H1 (cell line): ENCODE data around the gene CPED1. TPM values are rescaled to one million over a fixed set of nuclear protein-coding genes. Genes with fewer than 3 reads are reported as not detected.
"Not testable (repeated sequence)": the region's sequence is repeated elsewhere in the genome, so short reads cannot be mapped to it uniquely, and the experiment has no call there.

Experiments
- CTCF ChIA-PET: fragments of 300-600 bp; sonication (Branson Sonifier 250); formaldehyde crosslinking; loops from one replicate; lab custom pipeline; 2021; ENCODE audit not compliant: partially characterized antibody; lab: Charles Lee
- POLR2A ChIA-PET: fragments of 300-600 bp; sonication (Branson Sonifier 250); formaldehyde crosslinking; loops from one replicate; lab custom pipeline; 2021; ENCODE audit warnings: inconsistent platforms; ENCODE audit not compliant: partially characterized antibody; lab: Charles Lee
- DNase-seq, 2 experiments: peaks; one replicate each; pipeline versions ENCODE4 v3.0.0 to v3.0.0-alpha.2; 2010 to 2022; ENCODE audit warnings: low spot score in 2 of 2, low read depth in 1 of 2, mixed read lengths in 1 of 2
- FAIRE-seq: peaks from 2 replicates; lab custom pipeline; 2011; peaks lifted over from hg19 to GRCh38; lab: Jason Lieb, UNC
- H2AFZ ChIP-seq: 2 replicates; pipeline ENCODE4 v1.8.1; 2012; ENCODE audit warnings: low read length, inconsistent platforms
- H2AK5ac ChIP-seq: 2 replicates; pipeline ENCODE4 v1.6.1; 2013; ENCODE audit warnings: low read depth, low read length
- H2BK120ac ChIP-seq: replicated peaks from 2 replicates; pipeline ENCODE3; 2013; ENCODE audit warnings: low read depth, low read length, inconsistent platforms
- H2BK12ac ChIP-seq: 2 replicates; pipeline ENCODE4 v1.6.1; 2013; ENCODE audit warnings: low read depth, low read length
- H2BK15ac ChIP-seq: 2 replicates; pipeline ENCODE4 v1.6.1; 2013; ENCODE audit warnings: low read length
- H2BK20ac ChIP-seq: 2 replicates; pipeline ENCODE4 v1.6.1; 2013; ENCODE audit warnings: low read length
- H2BK5ac ChIP-seq: 2 replicates; pipeline ENCODE4 v1.6.1; 2013; ENCODE audit warnings: low read depth, low read length
- H3K14ac ChIP-seq: 2 replicates; pipeline ENCODE4 v1.6.1; 2013; ENCODE audit warnings: inconsistent platforms; ENCODE audit not compliant: insufficient read length
- H3K18ac ChIP-seq: 2 replicates; pipeline ENCODE4 v1.6.1; 2013; ENCODE audit warnings: low read length; ENCODE audit errors: extremely low read depth
- H3K23ac ChIP-seq: 2 replicates; pipeline ENCODE4 v1.6.1; 2013; ENCODE audit warnings: inconsistent platforms; ENCODE audit not compliant: insufficient read length
- H3K23me2 ChIP-seq: 2 replicates; pipeline ENCODE4 v1.6.1; 2013; ENCODE audit warnings: low read depth, low read length
- H3K27ac ChIP-seq: 2 replicates; pipeline ENCODE4 v1.6.1; 2011; ENCODE audit warnings: low read depth, low read length, inconsistent platforms
- H3K27me3 ChIP-seq, 4 experiments: replicated peaks in 1 of 4; 1 replicate in 1 of 4; 2 replicates in 3 of 4; pipeline versions ENCODE4 v1.6.1 to v1.8.1; 2011 to 2013; ENCODE audit warnings: low read length in 3 of 4, mild to moderate bottlenecking in 3 of 4, inconsistent platforms in 2 of 4, mixed read lengths in 2 of 4, moderate library complexity in 1 of 4; ENCODE audit not compliant: control insufficient read depth in 3 of 4, insufficient read depth in 3 of 4; ENCODE audit errors: extremely low read depth in 1 of 4
- H3K36me3 ChIP-seq, 4 experiments: 2 replicates each; pipeline versions ENCODE4 v1.6.1 to v1.8.1; 2011 to 2013; ENCODE audit warnings: mild to moderate bottlenecking in 4 of 4, low read length in 3 of 4, moderate library complexity in 2 of 4, control low read depth in 1 of 4, inconsistent platforms in 1 of 4; ENCODE audit not compliant: insufficient read depth in 4 of 4, control insufficient read depth in 2 of 4
- H3K4ac ChIP-seq: replicated peaks from 2 replicates; pipeline ENCODE3; 2013; ENCODE audit warnings: low read length, low read depth, mixed read lengths, inconsistent platforms; ENCODE audit not compliant: insufficient read length
- H3K4me1 ChIP-seq, 4 experiments: replicated peaks in 1 of 4; 1 replicate in 1 of 4; 2 replicates in 3 of 4; pipeline versions ENCODE4 v1.6.1 to v1.8.1; 2011 to 2013; ENCODE audit warnings: low read length in 3 of 4, inconsistent platforms in 2 of 4, mixed read lengths in 1 of 4; ENCODE audit not compliant: insufficient read depth in 4 of 4, control insufficient read depth in 3 of 4
- H3K4me2 ChIP-seq, 2 experiments: 2 replicates each; pipeline versions ENCODE4 v1.6.1 to v1.8.1; 2011 to 2013; ENCODE audit warnings: low read depth in 2 of 2, low read length in 2 of 2, control low read depth in 1 of 2, inconsistent platforms in 1 of 2, mild to moderate bottlenecking in 1 of 2; ENCODE audit not compliant: insufficient read depth in 1 of 2
- H3K4me3 ChIP-seq, 4 experiments: fragments of 200-600, 300-600 bp in 1 of 4; sonication (generic), shearing (Covaris generic), sonication (Bioruptor Twin) in 1 of 4; 2 replicates each; pipeline versions ENCODE4 v1.5.1 to v1.8.1; 2011 to 2016; ENCODE audit warnings: low read length in 4 of 4, low read depth in 3 of 4, control low read depth in 2 of 4, inconsistent platforms in 2 of 4, mild to moderate bottlenecking in 2 of 4, mixed read lengths in 1 of 4, moderate library complexity in 1 of 4; ENCODE audit not compliant: insufficient read depth in 2 of 4; ENCODE audit errors: extremely low read depth in 1 of 4
- H3K56ac ChIP-seq: replicated peaks from 2 replicates; pipeline ENCODE3; 2013; ENCODE audit warnings: low read depth, mild to moderate bottlenecking, mixed read lengths, low read length, inconsistent platforms; ENCODE audit not compliant: insufficient read length
- H3K79me1 ChIP-seq: 2 replicates; pipeline ENCODE4 v1.6.1; 2013; ENCODE audit warnings: low read depth, low read length, control low read depth
- H3K79me2 ChIP-seq, 2 experiments: 2 replicates each; pipeline versions ENCODE4 v1.6.1 to v1.8.1; 2012 to 2013; ENCODE audit warnings: low read length in 2 of 2, mild to moderate bottlenecking in 2 of 2, inconsistent platforms in 1 of 2; ENCODE audit not compliant: insufficient read depth in 2 of 2, control insufficient read depth in 1 of 2
- H3K9ac ChIP-seq, 4 experiments: replicated peaks in 1 of 4; 1 replicate in 1 of 4; 2 replicates in 3 of 4; pipeline versions ENCODE4 v1.6.1 to v1.8.1; 2011 to 2013; ENCODE audit warnings: low read depth in 3 of 4, low read length in 3 of 4, control low read depth in 2 of 4, mild to moderate bottlenecking in 2 of 4, moderate library complexity in 2 of 4, inconsistent platforms in 1 of 4; ENCODE audit errors: extremely low read depth in 1 of 4
- H3K9me3 ChIP-seq, 2 experiments: 2 replicates each; pipeline versions ENCODE4 v1.6.1 to v1.8.1; 2012 to 2013; ENCODE audit warnings: mild to moderate bottlenecking in 2 of 2, moderate library complexity in 2 of 2, control low read depth in 1 of 2, inconsistent platforms in 1 of 2, low read depth in 1 of 2, low read length in 1 of 2, mixed read lengths in 1 of 2; ENCODE audit not compliant: insufficient read depth in 2 of 2
- H4K20me1 ChIP-seq, 2 experiments: replicated peaks in 1 of 2; 2 replicates each; pipeline versions ENCODE3 to v1.8.1; 2011 to 2013; ENCODE audit warnings: inconsistent platforms in 2 of 2, low read length in 2 of 2, mild to moderate bottlenecking in 1 of 2; ENCODE audit not compliant: insufficient read depth in 2 of 2, control insufficient read depth in 1 of 2
- H4K5ac ChIP-seq: 2 replicates; pipeline ENCODE4 v1.6.1; 2013; ENCODE audit warnings: low read length, low read depth, mixed read lengths, inconsistent platforms; ENCODE audit not compliant: insufficient read length
- H4K8ac ChIP-seq: 2 replicates; pipeline ENCODE4 v1.8.0; 2013; ENCODE audit warnings: mild to moderate bottlenecking, moderate library complexity, low read length, inconsistent platforms; ENCODE audit not compliant: insufficient read depth; ENCODE audit errors: extremely low read depth
- H4K91ac ChIP-seq: replicated peaks from 2 replicates; pipeline ENCODE3; 2013; ENCODE audit warnings: low read length, mixed read lengths, inconsistent platforms; ENCODE audit not compliant: insufficient read length
- ASH2L ChIP-seq: fragments of 200-600, 300-600 bp; sonication (generic); IDR thresholded peaks from one replicate; pipeline ENCODE4 v1.7.1; 2017; ENCODE audit warnings: low read length
- WGBS, 2 experiments: shearing (Covaris generic) in 1 of 2; methylation state at CpG; one replicate each; pipeline versions ENCODE4 v1.1.6 to v1.1.7; 2013 to 2015; ENCODE audit warnings: low lambda C conversion rate in 2 of 2, mixed read lengths in 2 of 2, inconsistent platforms in 1 of 2, low coverage in 1 of 2, missing lambda C conversion rate in 1 of 2; ENCODE audit not compliant: insufficient replicate concordance in 2 of 2, insufficient coverage in 1 of 2, insufficient read length in 1 of 2; ENCODE audit errors: extremely low coverage in 1 of 2, missing lambda C conversion rate in 1 of 2; 5-methylcytosine and 5-hydroxymethylcytosine counted together
- polyA plus RNA-seq, 7 experiments: library from polyadenylated mRNA; depleted of rRNA in 3 of 7; stranded (reverse) in 5 of 7; unstranded in 2 of 7; fragments of >200 nt in 5 of 7; fragments of 200-250 nt in 2 of 7; gene quantifications; 1 replicate in 5 of 7; 2 replicates in 1 of 7; 4 replicates in 1 of 7; pipeline versions ENCODE4 v1.2.1 to v1.2.3, GENCODE V29; 2011 to 2013; ENCODE audit warnings: missing spikeins in 2 of 7, mixed read lengths in 2 of 7
- total RNA-seq: library from RNA; stranded (reverse); fragmentation: NEBNext Ultra II Directional; extraction: Animal tissue kit (Norgen Biotek cat#: 25700); gene quantifications from 2 replicates; pipeline ENCODE4 v1.2.1, GENCODE V29; 2021

The CPED1 gene
- total and polyA plus RNA-seq, 2 of the 8 experiments (the other 6 are each of a cell fraction or from before 2014, with no cell fraction given) = 0.08 to 0.39 TPM

- no peak overlapping the region for H2AFZ ChIP-seq
- no peaks in the 10 kb centered on the region for H3K23me2 ChIP-seq
- H2BK20ac ChIP-seq = no peak overlapping the region
- no peak overlapping the region for H3K56ac ChIP-seq
- H2BK5ac ChIP-seq = no peak overlapping the region
- H3K27me3 ChIP-seq = no peaks in the 10 kb centered on the region
- H2BK120ac ChIP-seq = no peak overlapping the region
- H4K91ac ChIP-seq = no peak overlapping the region
- no peak overlapping the region for H3K4me3 ChIP-seq
- no peak overlapping the region for H3K27ac ChIP-seq
- no peak overlapping the region for H3K4me2 ChIP-seq
- H3K14ac ChIP-seq = no peak overlapping the region
- H3K23ac ChIP-seq = no peak overlapping the region
- WGBS, 2 experiments = 97% methylated on average over 2 of the region's 2 CpGs; no CpG with 5 or more reads in 1 of the 2 experiments
- H3K4me1 ChIP-seq = no peaks in the 10 kb centered on the region; a peak in 1 of 7 replicates
- no peak overlapping the region for H4K8ac ChIP-seq
- no peak overlapping the region for H2AK5ac ChIP-seq
- H3K36me3 ChIP-seq = no peaks in the 10 kb centered on the region
- DNase-seq (no peak), FAIRE-seq (no peak)
- H4K5ac ChIP-seq = no peak overlapping the region
- no peak for TF ChIP-seq ASH2L
- no peaks in the 10 kb centered on the region for H4K20me1 ChIP-seq
- H3K9me3 ChIP-seq = no peaks in the 10 kb centered on the region
- ChIA-PET POLR2A (no interaction called here), CTCF (interaction anchor here (0.5 to 3.3 kb wide), 8 partner anchors 9 to 284 kb away, joined by 3 to 15 read pairs (median 4); partner anchors contain the start of gene CPED1)
- no peak overlapping the region for H3K4ac ChIP-seq
- no peak overlapping the region for H3K9ac ChIP-seq
- no peaks in the 10 kb centered on the region for H3K79me1 ChIP-seq
- no peak overlapping the region for H2BK12ac ChIP-seq
- no peak overlapping the region for H3K18ac ChIP-seq
- H3K79me2 ChIP-seq = no peaks in the 10 kb centered on the region
- no peak overlapping the region for H2BK15ac ChIP-seq
Observed at GRCh38 chr7:121058975-121059374, 70.5 kb downstream of the CPED1 start.

GRCh38 chr7:121059979-121060509 lies 71.5 kb downstream of the CPED1 start:
- H2BK5ac ChIP-seq, H4K20me1 ChIP-seq, H3K18ac ChIP-seq, POLR2A ChIA-PET, H3K9me3 ChIP-seq, H2AFZ ChIP-seq, H2BK12ac ChIP-seq, H4K8ac ChIP-seq, H3K36me3 ChIP-seq, H4K5ac ChIP-seq, DNase-seq, H4K91ac ChIP-seq, H3K56ac ChIP-seq, H2AK5ac ChIP-seq, FAIRE-seq, H3K79me1 ChIP-seq, H3K4me2 ChIP-seq, H2BK120ac ChIP-seq, H3K27me3 ChIP-seq, H3K79me2 ChIP-seq, H3K23me2 ChIP-seq, H2BK15ac ChIP-seq, H3K4me3 ChIP-seq, H3K14ac ChIP-seq, H3K9ac ChIP-seq, H2BK20ac ChIP-seq, H3K23ac ChIP-seq, H3K27ac ChIP-seq, H3K4me1 ChIP-seq, H3K4ac ChIP-seq: not testable (repeated sequence)
- CTCF ChIA-PET = interaction anchor here (0.6 kb wide), 1 partner anchor 248 kb away, joined by 5 read pairs; no protein-coding TSS in a partner anchor
- 95% methylated on average over 27 of the region's 40 CpGs; no CpG with 5 or more reads in 1 of the 2 experiments for WGBS, 2 experiments
